ENCODE results near the gene STPG4.
"Not testable (repeated sequence)": the region's sequence is repeated elsewhere in the genome, so short reads cannot be mapped to it uniquely, and the experiment has no call there.

STPG4 gene

GRCh38 chr2:47124740-47125139 is 30.4 kb downstream of the STPG4 start:
- DNase-seq = not testable (repeated sequence)

DNA sequence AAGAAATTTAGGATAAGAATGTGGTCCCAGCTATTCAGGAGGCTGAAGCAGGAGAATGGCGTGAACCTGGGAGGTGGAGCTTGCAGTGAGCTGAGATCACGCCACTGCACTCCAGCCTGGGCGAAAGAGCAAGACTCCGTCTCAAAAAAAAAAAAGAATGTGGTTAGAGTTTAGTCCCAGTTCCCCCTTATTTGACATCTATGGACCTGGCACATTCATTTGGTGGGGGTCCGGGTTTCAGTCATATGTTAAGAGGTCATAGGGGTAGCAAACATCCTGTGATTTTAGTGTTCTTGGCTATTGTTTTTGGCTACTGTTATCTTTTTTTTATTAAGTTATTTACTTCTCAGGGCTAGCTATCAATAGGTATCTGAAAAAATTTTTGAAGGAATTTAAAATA is 34.7 kb downstream of the STPG4 start:
- DNase-seq = not testable (repeated sequence)

DNA sequence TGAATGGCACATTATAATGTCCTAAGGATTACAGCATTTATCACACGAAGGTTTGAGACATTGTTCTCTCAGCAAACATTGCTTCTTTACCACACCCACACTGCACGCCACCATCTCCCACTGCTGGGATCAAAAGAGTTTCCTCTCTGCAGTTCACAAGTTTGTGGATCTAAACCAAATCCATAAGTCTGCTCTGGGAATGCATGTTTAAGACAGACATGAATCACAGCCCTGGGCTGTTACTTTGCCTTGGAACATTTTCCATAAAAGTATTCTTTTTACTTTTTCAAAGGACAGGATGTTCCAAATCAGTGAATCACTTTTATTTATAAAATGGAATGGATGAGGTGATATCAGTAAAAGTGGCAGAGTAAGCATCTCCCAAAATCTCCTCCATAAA is 36.1 kb downstream of the STPG4 start:
- no peak for DNase-seq

DNA sequence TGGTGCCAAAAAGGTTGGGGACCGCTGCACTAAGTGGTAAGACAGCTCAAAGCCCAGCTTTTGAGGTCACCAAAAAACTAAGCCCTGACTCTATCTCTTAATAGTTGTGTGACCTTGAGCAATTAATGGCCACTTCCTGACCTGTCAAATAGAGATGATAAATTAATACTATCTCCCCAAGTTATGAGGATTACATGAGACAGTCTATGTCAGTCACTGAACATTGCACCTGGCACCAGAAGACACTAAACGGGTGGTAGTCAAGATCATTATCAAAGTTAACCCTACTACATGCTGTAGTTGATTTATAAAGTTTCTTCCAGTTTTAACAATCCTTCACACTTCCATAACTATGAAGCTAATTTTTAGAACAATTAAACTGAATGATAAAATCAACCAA is 36.5 kb downstream of the STPG4 start:
- DNase-seq = no peak

GRCh38 chr2:47112665-47113435 is 42.3 kb downstream of the STPG4 start:
- no peak for DNase-seq

DNA sequence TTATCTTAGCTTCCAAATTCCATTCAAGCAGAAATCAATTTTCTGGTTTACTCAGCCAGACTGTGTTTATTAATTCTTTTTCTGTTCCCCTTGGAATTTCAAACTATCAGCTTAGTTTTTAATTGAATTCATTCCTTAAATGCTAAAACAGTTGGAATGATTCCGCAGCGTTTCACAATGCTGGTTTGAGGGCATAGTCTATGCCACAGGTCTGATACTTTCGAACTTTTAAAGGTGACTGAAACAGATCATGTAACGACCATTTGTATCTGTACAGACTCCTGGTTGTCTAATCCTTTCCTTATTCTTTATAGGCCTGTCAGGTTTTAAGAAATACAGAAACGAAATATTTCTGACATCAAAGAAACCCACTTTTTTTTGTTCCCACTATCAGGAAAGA is 45.4 kb downstream of the STPG4 start:
- DNase-seq = no peak

- DNase-seq = no peak
Observed at GRCh38 chr2:47109007-47109375, 46.1 kb downstream of the STPG4 start.

- not testable (repeated sequence) for DNase-seq
Observed at GRCh38 chr2:47108267-47109006, 46.7 kb downstream of the STPG4 start.

DNA sequence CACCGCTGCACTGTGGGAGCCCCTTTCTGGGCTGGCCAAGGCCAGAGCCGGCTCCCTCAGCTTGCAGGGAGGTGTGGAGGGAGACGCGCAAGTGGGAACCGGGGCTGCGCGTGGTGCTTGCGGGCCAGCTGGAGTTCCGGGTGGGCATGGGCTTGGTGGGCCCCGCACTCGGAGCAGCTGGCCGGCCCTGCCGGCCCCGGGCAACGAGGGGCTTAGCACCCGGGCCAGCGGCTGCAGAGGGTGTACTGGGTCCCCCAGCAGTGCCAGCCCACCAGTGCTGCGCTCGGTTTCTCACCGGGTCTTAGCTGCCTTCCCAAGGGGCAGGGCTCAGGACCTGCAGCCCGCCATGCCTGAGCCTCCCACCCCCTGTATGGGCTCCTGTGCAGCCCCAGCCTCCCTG is 47.9 kb downstream of the STPG4 start:
- DNase-seq = not testable (repeated sequence)

GRCh38 chr2:47106231-47106630 is 48.9 kb downstream of the STPG4 start:
- not testable (repeated sequence) for DNase-seq

GRCh38 chr2:47099712-47100111 is 55.4 kb downstream of the STPG4 start:
- DNase-seq = not testable (repeated sequence)

- no peak for DNase-seq
Observed at GRCh38 chr2:47098953-47099352, 56.2 kb downstream of the STPG4 start.

DNA sequence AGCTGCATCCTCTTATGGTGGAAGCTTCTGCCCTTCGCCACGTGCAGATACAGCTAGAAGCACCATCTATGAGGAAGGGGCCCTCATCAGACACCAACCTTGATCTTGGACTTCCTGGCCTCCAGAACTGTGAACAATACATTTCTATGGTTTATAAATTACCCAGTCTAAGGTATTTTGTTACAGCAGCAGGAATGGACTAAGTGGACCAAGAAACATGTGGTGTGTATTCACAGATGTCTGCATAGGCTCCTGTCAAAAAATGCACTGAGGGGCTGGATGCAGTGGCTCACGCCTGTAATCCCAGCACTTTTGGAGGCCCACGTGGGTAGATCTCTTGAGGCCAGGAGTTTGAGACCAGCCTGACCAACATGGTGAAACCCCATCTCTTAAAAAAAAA is 57.5 kb downstream of the STPG4 start:
- no peak for DNase-seq

DNA sequence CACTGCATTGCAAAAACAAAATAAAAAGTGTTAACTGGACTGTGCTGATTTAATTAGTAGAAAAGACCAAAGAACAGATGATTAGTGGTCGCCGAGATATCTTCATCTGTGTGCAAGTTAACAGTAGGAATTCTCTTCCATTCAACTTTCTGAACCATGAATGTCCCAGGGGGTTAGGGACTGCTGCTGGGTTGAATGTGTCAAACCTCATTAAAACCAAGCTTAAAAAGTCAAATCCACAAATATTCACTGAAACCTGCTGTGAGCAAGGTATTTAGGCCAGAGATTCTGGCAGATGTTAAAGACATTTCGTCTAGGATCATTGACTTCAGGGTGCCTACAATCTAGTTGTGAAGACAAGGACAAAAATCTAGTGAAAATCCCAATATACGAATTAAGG is 58.7 kb downstream of the STPG4 start:
- DNase-seq = no peak

GRCh38 chr2:47095349-47096020 is 59.6 kb downstream of the STPG4 start:
- DNase-seq = no peak

DNA sequence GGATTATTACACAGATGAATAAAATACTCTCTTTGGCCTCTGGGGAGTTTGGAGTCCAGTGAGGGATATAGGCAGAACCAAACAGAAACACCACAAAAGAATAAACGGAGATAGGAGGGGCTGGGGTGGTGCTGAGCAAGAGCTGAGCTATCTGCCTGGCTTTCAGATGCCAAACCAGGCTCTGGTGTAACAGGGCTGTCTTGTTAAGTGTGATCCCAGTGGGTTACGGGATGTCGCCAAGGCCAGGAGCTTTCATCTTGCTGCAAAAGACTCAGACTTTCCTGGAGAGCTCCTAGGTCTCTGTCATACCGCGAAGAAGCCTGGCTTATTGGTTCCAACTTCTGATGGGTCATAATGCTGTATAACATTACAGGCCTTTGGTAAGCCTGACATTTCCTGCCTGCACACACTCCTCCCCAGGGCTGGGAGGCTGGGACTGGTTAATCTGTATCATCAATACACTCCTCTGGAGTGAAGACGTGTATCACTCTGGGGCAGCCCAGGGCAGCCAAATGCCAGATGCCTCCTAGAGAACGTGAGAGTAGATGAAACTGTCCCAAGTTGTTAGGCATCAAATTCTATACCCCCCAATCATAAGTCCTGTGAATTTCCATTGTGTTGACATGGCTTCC is 60.5 kb downstream of the STPG4 start:
- DNase-seq = no peak

GRCh38 chr2:47093626-47094025 is 61.5 kb downstream of the STPG4 start:
- no peak for DNase-seq

DNA sequence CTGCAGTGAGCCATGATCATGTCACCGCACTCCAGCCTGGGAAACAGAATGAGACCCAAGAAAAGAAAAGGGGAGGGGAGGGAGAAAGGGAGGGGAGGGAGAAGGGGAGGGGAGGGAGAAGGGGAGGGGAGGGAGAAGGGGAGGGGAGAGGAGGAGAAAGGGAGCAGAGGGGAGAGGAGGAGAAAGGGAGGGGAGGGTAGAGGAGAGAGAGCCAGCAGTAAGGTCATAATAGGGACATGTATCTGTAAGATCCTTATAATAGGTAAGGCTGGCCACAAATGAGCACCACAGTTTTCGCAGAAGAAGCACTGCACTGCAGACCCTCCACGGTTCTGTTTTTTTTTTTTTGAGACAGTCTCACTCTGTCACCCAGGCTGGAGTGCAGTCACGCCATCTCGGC is 62.6 kb downstream of the STPG4 start:
- no peak for DNase-seq

DNA sequence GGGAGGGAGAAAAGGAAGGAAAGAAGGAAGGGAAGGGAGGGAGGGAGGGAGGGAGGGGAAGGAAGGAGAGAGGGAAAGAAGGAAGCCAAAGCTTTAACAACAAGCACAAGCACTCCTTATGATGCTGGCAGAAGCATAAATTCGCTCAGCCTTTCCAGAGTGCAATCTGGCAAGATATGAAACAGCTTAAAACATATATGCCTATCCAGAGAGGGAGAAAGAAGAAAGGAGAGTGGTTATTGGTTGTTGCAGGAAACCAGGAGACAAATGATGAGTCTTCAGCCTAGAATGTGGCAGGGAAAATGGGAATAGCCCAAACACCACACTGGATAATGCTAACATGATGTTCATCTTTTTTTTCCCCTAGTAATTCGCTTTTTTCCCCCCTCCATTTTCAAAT is 64.0 kb downstream of the STPG4 start:
- DNase-seq = no peak

DNA sequence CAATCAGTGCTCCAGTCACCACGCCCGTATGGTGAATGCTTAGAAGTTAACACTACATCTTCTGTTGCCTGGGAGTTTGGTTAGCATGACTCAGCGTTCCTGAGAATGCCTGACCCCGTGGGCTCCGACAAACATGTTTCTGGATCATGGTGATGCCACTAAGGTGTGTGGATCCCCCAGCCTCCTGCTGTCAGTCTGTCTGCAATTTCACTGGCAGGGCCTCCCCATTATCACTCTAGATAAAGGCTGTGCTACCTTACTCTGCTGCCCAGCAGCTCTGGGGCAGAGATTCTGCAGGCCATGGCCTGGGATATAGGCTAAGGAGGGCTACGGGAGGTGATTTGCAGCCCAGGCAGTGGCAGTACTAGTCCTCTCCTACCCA is 66.0 kb downstream of the STPG4 start:
- no peak for DNase-seq

DNA sequence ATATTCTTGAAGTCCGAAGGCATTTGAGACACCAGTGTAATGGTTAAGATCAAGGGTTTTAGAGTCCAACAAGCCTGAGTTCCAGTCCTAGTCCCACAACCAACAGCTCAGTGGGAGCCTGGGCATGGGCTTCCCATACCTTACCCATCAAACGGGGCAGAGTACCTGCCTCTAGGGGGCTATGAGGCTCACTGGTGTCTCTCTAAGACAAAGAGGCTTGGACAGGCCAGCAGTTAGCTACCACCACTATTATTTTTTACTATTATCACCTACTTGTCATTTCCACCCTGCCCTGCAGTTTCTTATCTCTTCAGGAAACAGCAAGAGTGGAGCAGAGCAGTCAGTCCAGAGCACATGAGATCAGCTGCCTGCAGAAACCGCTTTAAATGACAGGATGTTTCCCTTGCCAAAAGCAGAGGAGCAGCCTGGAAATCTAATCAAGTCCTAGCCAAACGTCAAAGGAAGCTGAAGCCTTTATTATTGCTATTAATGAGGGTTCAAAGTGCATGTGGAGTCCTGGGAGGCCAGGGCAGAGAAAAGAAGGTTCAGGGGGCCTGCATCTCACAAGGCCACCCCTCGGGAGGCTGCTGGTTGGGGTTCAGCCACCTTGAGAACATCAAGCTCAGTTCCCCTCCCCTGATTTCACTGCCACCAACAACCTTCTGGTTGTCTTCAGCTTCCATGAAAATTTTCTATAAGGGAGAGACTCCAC is 66.6 kb downstream of the STPG4 start:
- no peak for DNase-seq

DNA sequence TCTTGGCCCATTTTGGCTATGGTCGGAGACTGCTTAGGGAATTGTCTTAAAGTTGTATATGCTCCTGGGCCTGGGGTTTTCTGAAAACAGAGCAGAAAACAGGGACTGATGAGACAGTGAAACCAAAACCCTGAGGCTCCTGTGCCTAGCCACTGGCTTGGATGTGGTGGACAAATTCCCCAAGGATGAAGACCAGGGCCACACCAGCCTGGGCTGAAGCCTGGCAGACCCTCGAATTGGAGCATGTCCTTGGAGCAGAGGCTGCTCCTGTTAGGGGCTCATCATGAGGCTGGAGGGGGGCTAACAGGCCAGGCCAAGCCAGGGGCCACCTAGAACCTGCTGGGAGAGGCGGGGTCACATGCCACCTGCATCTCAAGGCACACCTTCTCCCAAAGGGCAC is 68.1 kb downstream of the STPG4 start:
- no peak for DNase-seq

DNA sequence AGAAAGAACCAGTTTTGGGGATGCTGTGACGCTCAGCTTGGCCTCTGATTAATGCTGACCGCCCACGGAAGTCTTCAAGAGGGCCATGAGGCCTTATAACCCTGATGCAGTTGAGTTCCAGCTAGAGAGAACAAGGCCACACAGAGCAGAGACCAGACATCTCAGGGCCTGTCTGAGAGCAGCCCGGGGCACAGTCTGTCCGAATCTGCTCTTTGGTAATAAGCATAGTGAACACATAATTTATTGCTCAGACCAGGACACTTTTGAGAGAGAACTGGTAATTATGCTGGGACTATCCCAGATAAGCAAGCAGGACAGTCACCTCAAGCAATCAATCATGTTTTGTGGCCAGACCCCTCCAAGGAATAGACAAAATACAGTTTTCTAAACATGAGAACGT is 68.5 kb downstream of the STPG4 start:
- DNase-seq = no peak
